ENCODE results near the gene ZBTB16. TPM values are rescaled to one million over a fixed set of nuclear protein-coding genes. Genes with fewer than 3 reads are reported as not detected.

ZBTB16 gene, protein sequence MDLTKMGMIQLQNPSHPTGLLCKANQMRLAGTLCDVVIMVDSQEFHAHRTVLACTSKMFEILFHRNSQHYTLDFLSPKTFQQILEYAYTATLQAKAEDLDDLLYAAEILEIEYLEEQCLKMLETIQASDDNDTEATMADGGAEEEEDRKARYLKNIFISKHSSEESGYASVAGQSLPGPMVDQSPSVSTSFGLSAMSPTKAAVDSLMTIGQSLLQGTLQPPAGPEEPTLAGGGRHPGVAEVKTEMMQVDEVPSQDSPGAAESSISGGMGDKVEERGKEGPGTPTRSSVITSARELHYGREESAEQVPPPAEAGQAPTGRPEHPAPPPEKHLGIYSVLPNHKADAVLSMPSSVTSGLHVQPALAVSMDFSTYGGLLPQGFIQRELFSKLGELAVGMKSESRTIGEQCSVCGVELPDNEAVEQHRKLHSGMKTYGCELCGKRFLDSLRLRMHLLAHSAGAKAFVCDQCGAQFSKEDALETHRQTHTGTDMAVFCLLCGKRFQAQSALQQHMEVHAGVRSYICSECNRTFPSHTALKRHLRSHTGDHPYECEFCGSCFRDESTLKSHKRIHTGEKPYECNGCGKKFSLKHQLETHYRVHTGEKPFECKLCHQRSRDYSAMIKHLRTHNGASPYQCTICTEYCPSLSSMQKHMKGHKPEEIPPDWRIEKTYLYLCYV
- polyA plus RNA-seq (2013, experiment 1 of 2; ENCODE audit: insufficient read length) = not detected
- not detected for polyA plus RNA-seq (2013, experiment 2 of 2; ENCODE audit: insufficient read length)

DNA sequence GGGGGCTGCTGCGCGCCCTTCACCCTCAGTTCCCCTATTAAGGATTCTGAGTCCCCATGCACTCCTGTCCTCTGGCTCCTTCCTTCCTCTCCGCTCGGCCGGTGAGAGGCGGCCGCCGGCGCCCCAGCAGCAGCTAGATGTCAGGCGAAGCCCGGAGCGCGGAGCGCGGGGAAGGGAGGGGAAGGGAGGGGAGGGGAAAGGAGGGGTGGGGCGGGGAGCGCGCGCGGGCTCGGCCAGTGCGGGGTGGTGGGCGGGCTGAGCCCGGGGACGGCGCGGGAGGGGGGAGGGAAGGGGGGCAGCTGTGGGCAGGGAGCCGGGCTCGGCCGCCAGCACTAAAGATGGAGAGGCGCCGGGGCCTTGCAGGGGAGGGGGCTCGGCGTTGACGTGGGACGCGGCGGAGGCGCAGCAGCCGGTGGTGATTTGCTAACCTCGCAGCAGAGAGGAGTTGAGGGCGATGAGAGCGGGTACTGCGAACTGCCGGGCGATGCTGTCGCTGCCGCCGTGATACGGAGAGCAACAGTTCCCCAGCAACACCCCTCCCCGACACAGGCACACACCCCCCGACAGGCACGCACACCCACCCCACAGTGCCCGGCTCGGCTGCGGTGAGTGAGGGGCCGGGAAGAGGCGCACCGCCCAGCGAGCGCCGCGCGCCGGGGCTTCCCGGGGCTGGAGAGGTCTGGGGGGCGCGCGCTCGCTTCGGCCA lies at the start of gene ZBTB16:
ZBTB16 (plus strand) TSS at position 434 of the 706 bp plus-strand sequence. CDS start 3,590 bp downstream, outside the sequence.
- DNase-seq = no peak

DNA sequence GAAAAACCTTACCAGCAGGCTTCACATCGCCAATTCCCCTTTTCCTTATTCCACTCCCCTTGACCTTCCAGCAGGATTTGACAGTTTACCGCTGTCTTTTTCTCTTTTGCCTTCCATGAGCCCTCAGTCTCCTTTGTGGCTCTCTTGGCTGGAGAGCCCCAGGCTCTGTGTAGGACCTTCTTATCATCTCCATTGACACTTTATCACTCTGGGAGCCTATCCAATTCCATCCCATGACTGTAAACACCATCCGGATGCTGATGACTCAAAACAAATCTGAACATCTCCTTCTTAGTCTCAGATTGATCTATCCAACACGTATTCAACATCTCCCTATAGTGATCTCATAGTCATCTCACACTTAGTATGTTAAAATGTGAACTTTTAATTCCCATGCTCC lies 48.6 kb upstream of the ZBTB16 start:
- DNase-seq = no peak

DNA sequence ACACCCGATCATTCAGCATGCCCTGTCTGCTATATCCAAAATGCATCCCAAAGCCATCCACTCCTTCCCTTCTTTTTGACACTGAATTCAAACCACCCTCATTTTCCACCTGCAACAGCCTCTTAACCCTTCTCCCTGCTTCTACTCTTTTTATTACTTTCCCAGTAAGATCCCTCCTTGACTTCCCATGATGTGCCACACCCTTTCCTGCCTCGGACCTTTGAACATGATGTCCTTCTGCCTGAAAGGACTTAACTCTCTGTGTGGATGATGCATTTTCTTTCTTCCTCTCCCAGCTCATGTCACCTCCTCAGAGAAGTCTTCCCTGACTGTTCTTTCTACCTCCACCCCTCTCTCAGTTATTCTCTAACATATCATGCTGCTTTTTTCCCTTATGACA lies 48.1 kb upstream of the ZBTB16 start:
- no peak for DNase-seq

DNA sequence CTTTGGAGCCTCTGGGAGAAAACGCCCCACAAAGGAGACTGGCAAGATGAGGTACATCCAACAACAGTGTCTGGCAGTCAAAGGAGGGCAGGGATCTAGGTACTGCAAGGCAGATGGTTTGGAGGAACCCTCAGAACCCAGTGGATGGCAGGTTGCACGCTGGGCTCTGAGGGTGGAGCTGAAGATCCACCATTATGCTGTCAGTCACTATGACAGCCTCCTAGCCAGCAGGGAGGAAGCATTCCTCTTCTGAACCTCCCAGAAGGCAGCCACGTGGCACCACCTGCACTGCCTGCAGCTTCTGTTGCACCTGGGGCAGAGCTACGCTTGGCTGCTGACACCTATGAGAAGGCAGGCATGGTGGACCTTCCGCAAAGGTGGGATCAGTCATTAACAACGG lies 44.4 kb upstream of the ZBTB16 start:
- DNase-seq = no peak

DNA sequence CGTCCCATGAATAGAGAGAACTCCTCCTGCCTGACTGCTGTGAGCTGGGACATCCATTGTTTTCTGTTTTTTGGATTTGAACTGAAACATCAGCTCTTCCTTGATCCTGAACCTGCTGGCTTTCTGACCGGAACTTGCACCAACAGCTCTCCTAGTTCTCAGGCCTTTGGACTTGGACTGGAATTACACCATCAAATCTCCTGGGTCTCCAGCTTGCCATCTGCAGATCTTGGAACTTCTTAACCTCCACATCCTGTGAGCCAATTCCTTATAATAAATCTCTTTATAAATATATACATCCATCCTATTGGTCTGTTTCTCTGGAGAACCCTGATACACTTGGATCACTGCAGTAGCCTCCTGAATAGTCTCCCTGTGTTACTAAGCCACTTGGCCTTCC lies 42.5 kb upstream of the ZBTB16 start:
- DNase-seq = no peak

DNA sequence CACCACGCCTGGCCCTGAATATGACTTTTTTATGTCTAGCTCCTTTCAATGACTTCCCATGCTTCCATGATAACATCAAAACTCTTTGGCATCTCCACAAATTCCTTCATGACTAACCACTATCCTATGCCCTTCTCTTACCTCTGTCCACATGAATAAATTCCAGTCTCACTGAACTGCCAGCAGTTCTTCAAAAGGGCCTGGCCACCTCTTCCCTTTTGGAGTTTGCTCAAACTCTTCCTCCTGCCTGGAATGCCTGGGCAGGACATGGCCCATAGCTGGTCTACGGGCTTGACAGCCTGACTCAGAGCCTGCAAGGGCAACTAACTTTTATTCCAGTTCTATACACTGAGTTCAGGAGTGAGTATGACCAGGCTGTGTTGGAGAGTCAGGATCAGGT lies 41.8 kb upstream of the ZBTB16 start:
- DNase-seq = no peak

DNA sequence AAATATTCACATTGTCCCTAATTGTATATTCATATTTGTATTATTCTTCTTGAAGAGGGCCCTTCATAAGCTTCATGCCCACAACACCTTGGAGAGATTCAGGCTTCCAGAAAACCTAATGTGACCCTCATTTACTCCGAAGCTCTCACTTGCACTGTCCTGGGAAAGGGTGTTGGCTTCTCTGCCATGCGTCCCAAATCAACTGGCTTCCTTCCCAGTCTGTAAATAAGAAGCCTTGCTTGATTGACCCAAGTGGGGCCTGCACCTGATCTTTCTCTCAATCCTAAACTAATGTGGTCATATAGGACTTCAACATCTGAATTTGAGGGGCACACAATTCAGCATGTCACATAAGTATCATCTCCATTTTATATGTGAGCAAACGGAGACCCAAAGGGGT lies 40.5 kb upstream of the ZBTB16 start:
- DNase-seq = no peak

DNA sequence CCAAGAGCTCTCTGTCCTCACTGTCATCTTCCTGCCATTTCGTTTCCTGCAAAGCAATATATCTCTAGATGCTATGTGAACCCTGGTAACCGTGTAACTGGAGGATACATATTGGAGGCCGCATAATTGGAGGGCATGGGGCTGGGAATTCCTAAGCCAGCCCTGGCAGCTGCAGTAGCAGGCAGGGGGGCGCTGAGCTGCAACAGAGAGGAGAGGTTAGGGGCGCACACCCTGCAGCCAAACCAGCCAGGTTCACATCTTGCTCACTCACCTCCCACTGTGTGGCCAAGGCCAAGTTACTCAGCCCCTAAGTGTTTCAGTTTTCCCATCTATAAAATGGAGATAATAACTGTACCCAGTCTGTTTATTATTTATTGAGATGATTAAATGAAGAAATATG lies 39.9 kb upstream of the ZBTB16 start:
- DNase-seq = no peak

DNA sequence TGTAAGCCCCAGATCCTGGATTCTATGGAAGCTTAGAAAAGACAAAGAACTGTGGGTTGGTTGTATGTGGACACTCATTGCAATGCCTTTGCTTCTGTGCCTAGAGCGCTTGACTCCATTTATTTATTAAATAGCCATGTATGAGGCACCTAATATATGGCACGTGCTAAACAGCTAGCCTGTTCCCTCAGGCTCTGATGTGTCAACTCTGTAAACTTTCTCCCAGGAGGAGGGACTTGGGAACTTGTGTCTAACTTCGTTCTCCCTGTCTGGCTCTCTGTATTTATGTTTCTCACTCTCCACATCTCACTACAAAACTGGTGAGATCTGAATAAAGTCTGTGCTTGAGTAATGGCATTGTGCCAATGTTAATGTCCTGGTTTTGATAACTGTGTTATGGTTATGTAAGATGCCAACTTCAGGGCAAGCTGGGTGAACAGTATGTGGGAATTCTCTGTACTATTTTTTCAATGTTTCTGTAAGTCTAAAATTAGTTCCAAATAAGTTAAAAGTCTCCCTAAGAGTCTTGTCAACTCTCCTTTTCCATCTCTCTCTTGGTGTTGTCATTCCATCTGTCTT lies 34.1 kb upstream of the ZBTB16 start:
- DNase-seq = no peak

DNA sequence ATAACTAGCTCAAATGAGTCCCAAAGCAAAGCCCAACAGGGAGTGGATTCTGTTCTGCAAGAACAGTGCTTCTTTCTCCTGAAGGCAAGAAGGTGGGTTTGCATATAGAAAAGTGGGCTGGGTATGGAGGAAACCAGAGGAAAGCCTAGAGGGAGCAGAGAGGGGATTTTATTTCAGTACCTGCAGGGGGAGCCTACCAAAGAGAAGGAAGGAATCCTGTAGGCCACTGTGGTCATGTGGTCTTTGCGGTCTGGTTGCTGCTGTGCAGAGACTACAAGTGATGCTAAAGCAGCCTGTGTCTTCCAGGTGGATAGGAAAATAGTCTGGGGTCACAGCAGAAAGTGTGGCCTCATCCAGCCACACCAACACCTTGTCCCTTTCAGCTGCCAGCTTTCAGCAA lies 33.2 kb upstream of the ZBTB16 start:
- no peak for DNase-seq

DNA sequence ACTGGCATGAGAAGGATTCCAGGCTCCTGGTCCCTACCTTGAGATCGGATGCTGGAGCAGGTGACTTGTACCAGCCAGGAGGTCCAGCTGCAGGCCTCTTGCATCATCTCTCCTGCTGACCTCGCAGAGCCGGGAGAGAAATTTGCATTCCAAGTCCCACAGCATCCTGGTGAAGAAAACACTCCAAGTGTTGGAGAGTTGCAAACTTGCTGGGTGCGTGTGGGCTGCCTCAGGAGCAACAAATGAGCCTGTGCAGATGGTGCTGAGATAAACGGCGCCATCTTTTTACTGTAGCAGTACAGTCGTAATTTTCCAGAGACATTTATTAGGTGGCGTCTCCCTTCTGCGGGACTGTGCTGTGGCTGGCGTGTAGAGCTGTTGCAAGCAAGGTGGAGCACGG lies 32.1 kb upstream of the ZBTB16 start:
- no peak for DNase-seq

DNA sequence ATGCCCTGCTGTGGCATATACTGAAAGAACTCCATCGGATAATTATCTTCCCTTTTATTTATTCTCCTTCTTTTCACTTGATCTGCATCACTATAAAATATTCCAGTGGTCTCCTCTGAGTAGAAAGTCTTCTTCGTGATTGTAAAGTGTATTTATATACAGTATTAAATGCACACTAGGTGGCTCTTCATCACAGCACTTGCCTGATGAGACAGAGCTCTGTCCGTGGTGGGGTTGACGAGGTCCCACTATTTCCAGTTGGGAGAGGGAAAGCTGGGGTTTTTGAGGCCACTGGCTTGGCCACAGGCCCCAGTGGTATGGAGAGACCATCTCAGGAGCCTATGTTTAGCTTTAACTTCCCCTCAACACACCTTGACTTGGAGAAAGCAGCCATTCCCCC lies 31.6 kb upstream of the ZBTB16 start:
- DNase-seq = no peak

DNA sequence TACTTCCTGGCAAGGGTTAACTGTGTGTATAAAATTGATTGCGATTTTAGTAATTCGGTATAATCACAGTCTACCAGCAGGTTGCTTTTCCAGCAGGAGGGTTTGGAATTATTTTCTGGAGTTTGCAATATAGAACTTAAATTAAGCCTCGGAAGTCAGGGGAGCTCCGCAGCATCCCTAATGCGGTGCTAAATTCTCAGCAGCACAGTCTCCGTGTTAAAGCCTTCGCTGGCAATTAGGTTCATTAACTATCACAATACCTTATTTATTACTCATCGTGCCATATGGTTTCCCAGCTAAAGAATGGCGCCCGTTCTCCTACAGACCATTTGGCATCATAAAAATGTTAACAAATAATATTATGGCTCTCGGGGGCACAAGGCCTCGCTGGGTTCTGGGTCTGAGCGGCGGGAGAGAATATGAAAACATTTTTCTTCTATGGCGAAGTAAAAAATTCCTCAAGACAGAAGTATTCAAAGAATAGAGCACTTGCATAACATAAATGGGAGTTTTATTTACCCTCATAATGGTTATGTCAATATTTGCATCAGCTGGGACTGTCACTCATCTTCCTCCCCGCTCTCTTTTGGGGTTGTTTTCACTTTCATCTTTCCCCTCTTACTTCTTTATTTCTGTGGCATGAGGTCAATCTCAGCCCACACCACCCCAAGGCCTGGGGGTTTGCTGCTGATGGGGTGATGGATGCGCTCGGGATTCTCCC lies 28.1 kb upstream of the ZBTB16 start:
- DNase-seq = no peak

DNA sequence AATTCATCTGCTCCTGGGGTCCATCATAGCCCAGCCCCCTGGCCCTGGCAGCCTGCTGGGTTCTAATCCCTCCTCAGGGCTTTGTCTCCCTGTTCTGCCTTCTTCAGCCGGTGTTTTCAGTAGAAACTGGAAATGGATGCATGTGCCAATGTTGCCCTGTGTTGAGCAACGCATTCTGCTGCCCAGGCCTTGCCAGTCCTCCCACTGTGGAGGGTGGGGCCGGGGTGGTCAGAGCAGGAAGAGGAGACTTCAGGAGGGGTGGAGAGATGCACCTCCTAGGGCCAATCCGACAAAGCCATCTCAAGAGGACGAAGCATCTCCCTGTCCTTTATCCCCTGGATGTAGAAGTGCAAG lies 27.6 kb upstream of the ZBTB16 start:
- DNase-seq = no peak

DNA sequence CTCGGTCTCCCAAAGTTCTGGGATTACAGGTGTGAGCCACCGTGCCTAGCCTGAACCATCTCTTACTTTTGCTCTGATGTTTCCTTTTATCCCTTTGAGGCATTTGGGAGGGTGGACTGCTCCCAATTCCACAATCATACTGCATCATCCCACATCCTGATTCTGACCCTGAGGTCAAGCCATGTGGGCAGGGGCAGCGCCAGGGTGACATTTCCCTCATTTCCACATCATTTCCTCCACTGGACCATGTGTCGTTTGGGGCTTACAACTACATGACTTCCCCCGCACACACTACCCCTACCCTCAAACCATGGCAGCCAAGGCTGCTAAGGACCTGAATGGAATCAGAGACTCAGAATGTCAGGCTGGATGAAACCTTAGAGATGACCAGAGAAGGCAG lies 26.4 kb upstream of the ZBTB16 start:
- no peak for DNase-seq

DNA sequence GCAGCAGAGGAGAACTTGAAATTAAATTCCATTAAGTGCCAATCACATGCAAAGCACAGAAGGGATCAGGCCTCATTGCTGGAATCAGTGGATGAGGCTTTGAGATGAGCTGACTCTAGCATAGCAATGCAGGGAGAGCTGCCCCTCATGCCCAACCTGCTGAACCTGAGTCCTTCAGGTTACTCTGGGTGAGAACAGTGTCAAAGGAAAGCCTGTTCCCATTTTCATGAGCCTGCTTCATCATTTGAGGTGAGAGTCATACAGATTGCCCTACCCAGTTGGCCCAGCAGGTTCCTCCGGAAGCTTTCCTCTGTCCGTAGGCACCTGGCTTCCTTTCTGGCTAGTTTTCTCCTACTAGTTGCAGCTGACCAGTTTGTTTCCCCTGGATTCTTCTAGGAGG lies 25.9 kb upstream of the ZBTB16 start:
- DNase-seq = no peak

DNA sequence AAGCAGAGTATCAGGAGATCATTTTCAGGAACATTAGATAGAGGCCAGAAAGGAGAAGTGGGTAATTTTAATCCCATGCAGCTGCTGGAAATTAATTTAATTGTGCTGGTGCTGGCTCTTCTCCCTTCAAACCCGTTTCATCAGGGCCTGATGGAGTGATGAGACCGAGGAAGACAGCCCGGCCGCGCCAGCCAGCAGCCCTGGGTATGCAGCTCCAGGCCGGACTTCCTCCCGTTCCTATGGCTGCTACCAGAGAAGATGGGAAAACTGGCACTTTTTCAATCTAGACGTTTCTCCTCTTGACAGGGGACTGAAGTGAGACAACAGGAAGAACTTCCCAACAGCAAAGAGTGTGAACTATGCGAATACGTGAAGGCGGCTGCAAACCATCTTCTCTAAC lies 24.6 kb upstream of the ZBTB16 start:
- no peak for DNase-seq

DNA sequence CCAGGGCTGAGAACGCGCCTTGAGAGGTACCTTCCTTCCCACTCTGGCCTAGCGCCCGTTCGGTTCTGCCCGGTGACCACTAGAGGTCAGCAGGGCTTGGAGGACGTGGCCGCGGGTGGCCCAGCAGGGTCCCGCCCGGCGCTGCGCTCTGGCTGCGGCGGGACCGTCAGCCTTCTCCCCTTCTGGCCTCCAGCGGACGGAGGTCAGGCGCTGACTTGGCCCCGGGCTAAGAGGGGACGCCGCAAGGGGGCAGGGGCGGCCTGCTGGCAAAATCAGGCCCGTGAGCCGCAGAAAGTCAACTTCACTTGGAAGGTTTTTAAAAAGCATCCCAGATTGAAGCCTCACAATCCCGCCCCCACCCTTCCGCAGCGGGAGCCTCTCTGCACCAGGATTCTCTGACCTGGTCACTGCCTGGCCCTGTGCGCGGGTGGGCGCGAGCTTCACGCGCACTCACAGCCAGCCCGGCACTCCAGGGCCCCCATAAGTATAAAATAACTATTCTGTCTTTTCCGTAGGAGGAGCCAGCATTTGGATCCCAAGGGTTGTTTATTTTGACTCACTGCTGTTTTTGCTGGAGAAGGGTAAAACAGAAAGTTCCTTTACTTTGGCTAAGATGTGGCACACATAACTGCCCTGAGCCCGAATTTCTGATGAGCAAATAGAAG lies 23.2 kb upstream of the ZBTB16 start:
- peak; percentile 50 for DNase-seq

DNA sequence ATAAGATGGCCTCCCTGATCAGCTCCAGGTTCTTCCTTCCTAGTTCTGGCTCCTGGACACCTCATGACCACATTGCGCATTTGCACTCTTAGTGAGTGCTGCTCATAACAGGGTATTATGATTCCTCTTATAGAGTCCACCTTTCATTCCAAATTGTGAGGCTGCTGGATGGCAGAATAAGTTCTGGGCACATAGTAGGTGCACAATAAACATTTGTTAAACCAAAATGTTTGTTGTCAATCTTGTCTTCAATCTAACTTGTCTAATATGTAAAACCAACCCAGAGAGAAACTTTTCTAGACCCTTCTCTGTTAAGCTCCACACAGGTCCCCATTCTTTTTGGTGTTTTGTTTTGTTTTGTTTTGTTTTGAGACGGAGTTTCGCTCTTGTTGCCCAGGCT lies 22.6 kb upstream of the ZBTB16 start:
- DNase-seq = no peak

DNA sequence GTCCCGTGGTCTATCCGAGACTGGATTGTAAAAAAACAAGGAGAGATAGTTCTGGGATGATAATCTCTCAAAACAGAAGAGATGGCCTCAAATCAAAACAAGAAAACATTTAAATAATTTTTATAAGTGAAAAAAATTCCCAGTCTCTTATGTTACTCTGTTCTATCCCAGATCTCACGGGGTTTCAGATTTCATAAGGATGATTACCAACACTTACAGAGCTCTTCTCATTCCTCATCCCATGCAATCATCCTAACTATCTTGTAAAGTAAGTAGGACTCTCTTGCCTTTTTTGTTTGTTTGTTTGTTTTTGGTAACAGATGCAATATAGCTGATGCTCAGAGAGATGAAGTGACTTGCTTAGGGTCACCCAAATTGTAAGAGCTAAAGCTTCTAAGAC lies 20.0 kb upstream of the ZBTB16 start:
- no peak for DNase-seq

DNA sequence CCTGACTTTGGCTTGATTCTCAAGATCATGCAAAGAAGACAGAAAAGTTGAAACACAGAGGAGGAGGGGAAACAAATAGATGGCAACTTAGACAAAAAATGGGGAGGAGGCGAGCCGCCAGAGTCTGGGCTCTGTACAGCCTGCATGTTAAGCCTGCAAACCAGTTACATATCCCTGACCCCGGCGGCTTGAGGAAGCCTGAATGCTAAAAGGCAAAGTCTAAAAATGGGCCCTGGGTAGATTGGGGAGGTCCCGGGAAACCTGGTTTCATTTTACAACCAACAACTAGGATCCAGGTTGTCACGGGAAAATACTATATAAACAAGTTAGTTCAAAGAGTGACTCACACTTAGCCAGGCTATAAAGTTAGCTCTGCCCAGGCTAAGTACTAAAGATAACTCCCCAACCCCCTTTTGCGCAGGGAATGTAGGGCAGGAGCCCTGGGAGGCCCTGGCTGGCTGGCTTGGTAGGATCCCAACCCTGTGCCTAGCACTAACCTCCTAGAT lies 18.8 kb upstream of the ZBTB16 start:
- DNase-seq = no peak

DNA sequence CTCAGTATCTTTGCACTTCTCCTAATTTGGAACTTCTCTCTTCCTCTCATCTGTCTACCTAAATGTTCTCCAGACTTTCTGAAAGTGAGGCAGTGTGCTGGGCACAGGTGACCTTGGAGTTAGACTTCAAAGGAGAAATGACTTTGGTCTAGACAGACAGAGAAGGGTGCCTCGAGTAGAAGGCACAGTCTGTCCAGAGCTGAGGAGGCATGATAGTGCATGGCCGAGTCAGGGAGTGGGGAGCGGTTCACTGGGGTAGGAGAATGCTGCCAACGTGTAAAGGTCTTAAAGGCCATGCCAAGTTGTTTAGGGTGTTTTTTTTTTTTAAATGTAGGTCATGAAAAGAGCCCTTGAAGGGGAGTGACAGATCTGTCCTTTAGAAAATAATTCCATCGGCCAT lies 17.3 kb upstream of the ZBTB16 start:
- DNase-seq = no peak

Measured in fibroblast of skin of back (primary cell).